Lower lobe of right lung (tissue), 2 donors: ENCODE measurements around the gene ROCK1. TPM values are rescaled to one million over a fixed set of nuclear protein-coding genes. Genes with fewer than 3 reads are reported as not detected.

Experiments used
- ATAC-seq, 2 donors: fragments of 200-7000 bp; cut with Tn5 transposase; one replicate each; pipeline ENCODE4 v1.9.1; 2020 to 2022; ENCODE audit warnings: mild to moderate bottlenecking in 2 of 2, moderate library complexity in 2 of 2
- DNase-seq: peaks from one replicate; pipeline ENCODE4 v3.0.0-alpha.2; 2020
- H3K27ac ChIP-seq: fragments of 200-600 bp; one replicate; pipeline ENCODE4 v1.8.0; 2022
- H3K27me3 ChIP-seq: fragments of 200-600 bp; one replicate; pipeline ENCODE4 v1.8.0; 2022; ENCODE audit warnings: low read depth
- H3K36me3 ChIP-seq: fragments of 200-600 bp; one replicate; pipeline ENCODE4 v1.8.0; 2022; ENCODE audit warnings: mild to moderate bottlenecking
- H3K4me1 ChIP-seq: fragments of 200-600 bp; one replicate; pipeline ENCODE4 v1.8.0; 2022
- H3K4me3 ChIP-seq: fragments of 200-600 bp; one replicate; pipeline ENCODE4 v1.8.0; 2022; ENCODE audit warnings: mild to moderate bottlenecking
- H3K9me3 ChIP-seq: fragments of 200-600 bp; one replicate; pipeline ENCODE4 v1.8.0; 2022
- CTCF ChIP-seq: fragments of 200-600 bp; IDR thresholded peaks from one replicate; pipeline ENCODE4 v1.8.0; 2022; ENCODE audit warnings: antibody characterized with exemption, mild to moderate bottlenecking
- intact Hi-C: fragments of 100-400 bp; cut with DNase I; formaldehyde crosslinking; loops from one replicate; pipeline ENCODE4 v1.11.0; 2022
- total RNA-seq: library from RNA; stranded (reverse); fragmentation: NEBNext Ultra II Directional; extraction: Animal tissue kit (Norgen Biotek cat#: 25700); gene quantifications from one replicate; pipeline ENCODE4 v1.2.1, GENCODE V29; 2021
- donor health status: DM: no; HTN: yes; CAD: no; lungs with severe emphysema.

The ROCK1 gene
- total RNA-seq, 1 donor from 2014 or later, result 67.0 TPM

- TF ChIP-seq CTCF, result no peak
- Histone ChIP-seq H3K27me3 (no peaks in the 10 kb centered on the region), H3K27ac (no peak overlapping the region), H3K9me3 (no peaks in the 10 kb centered on the region), H3K4me1 (peaks cover 19% of the 10 kb centered on the region), H3K4me3 (no peak overlapping the region), H3K36me3 (no peaks in the 10 kb centered on the region)
- no peak for ATAC-seq
- no peak for DNase-seq
- intact Hi-C loops, result loop anchor here (10.0 kb wide), 1 partner anchor 46 kb away; no protein-coding TSS in a partner anchor
Measured at GRCh38 chr18:21118806-21119205, 7.2 kb upstream of the ROCK1 start.

GRCh38 chr18:21117409-21118131 is 6.0 kb upstream of the ROCK1 start:
- H3K4me1 ChIP-seq, result peaks cover 19% of the 10 kb centered on the region
- intact Hi-C loops, result loop anchor here (10.0 kb wide), 1 partner anchor 47 kb away; no protein-coding TSS in a partner anchor
- no peaks in the 10 kb centered on the region for H3K9me3 ChIP-seq
- TF ChIP-seq CTCF, result no peak
- H3K27ac ChIP-seq, result peak overlapping the region; percentile 64
- DNase-seq (no peak), ATAC-seq (peak; percentile 86 to 92)
- H3K4me3 ChIP-seq, result no peak overlapping the region
- no peaks in the 10 kb centered on the region for H3K36me3 ChIP-seq
- H3K27me3 ChIP-seq, result no peaks in the 10 kb centered on the region

GRCh38 chr18:21115519-21116411 is 4.2 kb upstream of the ROCK1 start:
- H3K9me3 ChIP-seq, result no peaks in the 10 kb centered on the region
- no peak overlapping the region for H3K4me3 ChIP-seq
- no peaks in the 10 kb centered on the region for H3K27me3 ChIP-seq
- no peak for ATAC-seq
- H3K27ac ChIP-seq, result peak overlapping the region; percentile 64
- peaks cover 19% of the 10 kb centered on the region for H3K4me1 ChIP-seq
- intact Hi-C loops, result loop anchor here (10.0 kb wide), 1 partner anchor 49 kb away; no protein-coding TSS in a partner anchor
- DNase-seq, result no peak
- TF ChIP-seq CTCF, result no peak
- H3K36me3 ChIP-seq, result no peaks in the 10 kb centered on the region

- no peak for ATAC-seq
- intact Hi-C loops, result loop anchor here (10.0 kb wide), 1 partner anchor 52 kb away; no protein-coding TSS in a partner anchor
- H3K27ac ChIP-seq, result peak overlapping the region; percentile 98
- no peaks in the 10 kb centered on the region for H3K36me3 ChIP-seq
- H3K4me3 ChIP-seq, result peak overlapping the region; percentile 97
- no peaks in the 10 kb centered on the region for H3K9me3 ChIP-seq
- no peaks in the 10 kb centered on the region for H3K27me3 ChIP-seq
- no peak for DNase-seq
- TF ChIP-seq CTCF, result no peak
- peaks cover 29% of the 10 kb centered on the region for H3K4me1 ChIP-seq
Measured at GRCh38 chr18:21112543-21113105, 1.0 kb upstream of the ROCK1 start.

- intact Hi-C loops, result loop anchor here (10.0 kb wide), 1 partner anchor 53 kb away; no protein-coding TSS in a partner anchor
- no peaks in the 10 kb centered on the region for H3K9me3 ChIP-seq
- H3K27me3 ChIP-seq, result no peaks in the 10 kb centered on the region
- H3K4me3 ChIP-seq, result peak overlapping the region; percentile 97
- TF ChIP-seq CTCF, result no peak
- peaks cover 29% of the 10 kb centered on the region for H3K4me1 ChIP-seq
- H3K27ac ChIP-seq, result peak overlapping the region; percentile 98
- H3K36me3 ChIP-seq, result no peaks in the 10 kb centered on the region
- ATAC-seq, result peak in 1 of 2 donors; percentile 56
- DNase-seq, result no peak
Measured at GRCh38 chr18:21112140-21112473, 494 bp upstream of the ROCK1 start.
